HepG2 (cell line): ENCODE results near the gene TSPAN2.

Experiments
- EZH2 ChIP-seq: conservative IDR thresholded peaks from 2 replicates; pipeline ENCODE4 v1.6.1; 2012; ENCODE audit warnings: mild to moderate bottlenecking, low read depth, low read length, moderate library complexity
- NR2F1 ChIP-seq, 2 experiments: fragments of 450-650 bp in 1 of 2; formaldehyde crosslinking in 1 of 2; IDR thresholded peaks; 2 replicates each; pipeline versions ENCODE4 v1.5.0 to v1.6.1; 2016 to 2020; ENCODE audit warnings: mild to moderate bottlenecking in 1 of 2, missing compliant biosample characterization in 1 of 2, missing genetic modification reagents in 1 of 2, moderate library complexity in 1 of 2
- POLR2G ChIP-seq: fragments of 200-400 bp; formaldehyde crosslinking; IDR thresholded peaks from 2 replicates; pipeline ENCODE4 v1.6.1; 2018; ENCODE audit warnings: mild to moderate bottlenecking, low read depth, low read length, moderate library complexity
- RELA ChIP-seq: sonication (generic); formaldehyde crosslinking; IDR thresholded peaks from 2 replicates; pipeline ENCODE4 v1.4.0; 2020; ENCODE audit warnings: missing genetic modification reagents
- SMAD1 ChIP-seq: sonication (generic); formaldehyde crosslinking; IDR thresholded peaks from 2 replicates; pipeline ENCODE4 v1.4.0; 2020; ENCODE audit warnings: missing genetic modification reagents, low read depth, mild to moderate bottlenecking, borderline replicate concordance
- TCF7L2 ChIP-seq: IDR thresholded peaks from 2 replicates; pipeline ENCODE4 v1.6.1; 2011; ENCODE audit warnings: mild to moderate bottlenecking, low read depth, low read length, moderate library complexity

- TF ChIP-seq TCF7L2 (no peak), RELA (no peak), SMAD1 (no peak), NR2F1 (CRISPR knock-in tag; IDR thresholded peaks at IDR 0.05) (no peak), EZH2 (no peak), POLR2G (no peak)
Observed at GRCh38 chr1:115092175-115092574, 2.9 kb upstream of the TSPAN2 start.
